ENCODE measurements around the gene RFX4. TPM values are rescaled to one million over a fixed set of nuclear protein-coding genes. Genes with fewer than 3 reads are reported as not detected.

Gene RFX4
- total and polyA plus RNA-seq, 10 of the 15 experiments (the other 5 are each of a cell fraction or from before 2014, with no cell fraction given) = 0.02 to 0.23 TPM; not detected in 8

DNA sequence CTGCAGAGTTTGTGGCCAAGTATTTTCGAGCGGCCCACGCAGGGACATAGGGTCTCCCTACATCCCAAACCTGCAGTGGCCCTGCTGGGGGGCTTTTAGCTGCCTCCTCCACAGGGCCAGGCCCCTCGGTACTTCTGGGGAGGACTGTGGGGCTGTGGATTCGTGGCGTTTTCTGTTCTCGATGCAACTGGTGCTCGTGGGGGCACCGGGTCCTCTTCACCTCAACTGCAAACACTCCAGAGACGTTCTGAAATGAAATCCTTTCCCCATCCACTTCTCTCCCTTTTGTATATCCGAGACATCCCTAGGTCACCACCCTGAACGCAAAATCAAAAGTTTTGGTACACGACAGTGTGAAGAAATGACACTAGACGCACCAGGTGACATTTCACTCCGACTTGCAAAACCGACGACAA is 2.3 kb downstream of the RFX4 start:
- ATAC-seq (no peak), DNase-seq (ENCODE audit: low read depth, low spot score) (no peak), FAIRE-seq (no peak)
- H2AFZ ChIP-seq (ENCODE audit: control insufficient read depth, low read depth, low read length) = no peak overlapping the region
- in situ Hi-C loops (cut with MboI) = no loop called here
- ChIA-PET SMC1A (ENCODE audit: uncharacterized antibody, unreplicated experiment) (no interaction called here), RAD21 (ENCODE audit: unreplicated experiment) (no interaction called here), POLR2A (no interaction called here), CTCF (no interaction called here)
- intact Hi-C loops (cut with micrococcal nuclease; ENCODE audit: unreplicated experiment) = no loop called here
- no peak overlapping the region for H3K9ac ChIP-seq (ENCODE audit: control insufficient read depth, insufficient read depth, low read length)
- H3K36me3 ChIP-seq (ENCODE audit: control insufficient read depth in 2 of 2, insufficient read depth in 2 of 2, low read length in 1 of 2) = no peaks in the 10 kb centered on the region
- H3K79me2 ChIP-seq (ENCODE audit: control insufficient read depth, insufficient read depth, low read length) = no peaks in the 10 kb centered on the region
- no peaks in the 10 kb centered on the region for H4K20me1 ChIP-seq (ENCODE audit: control insufficient read depth, insufficient read depth)
- no peak overlapping the region for H3K27ac ChIP-seq (ENCODE audit: control insufficient read depth, insufficient read depth)
- no peak overlapping the region for H3K4me3 ChIP-seq
- 11% methylated on average over 17 of the region's 17 CpGs for WGBS (ENCODE audit: insufficient coverage, insufficient replicate concordance, low lambda C conversion rate, missing lambda C conversion rate)
- no TSS peak for BruUV-seq (replicated peaks)
- no peaks in the 10 kb centered on the region for H3K4me1 ChIP-seq (ENCODE audit: control insufficient read depth, insufficient read depth, low read length)
- H3K27me3 ChIP-seq (replicated peaks in 1 of 2; ENCODE audit: control insufficient read depth in 2 of 2, insufficient read depth in 2 of 2, low read length in 1 of 2) = peaks cover 13 to 17% of the 10 kb centered on the region in 2 experiments
- no peak overlapping the region for H3K4me2 ChIP-seq (ENCODE audit: control insufficient read depth, insufficient read depth)
- no peaks in the 10 kb centered on the region for H3K9me3 ChIP-seq (replicated peaks; ENCODE audit: control insufficient read depth, insufficient read depth, low read length)
- TF ChIP-seq, protein P1, sequence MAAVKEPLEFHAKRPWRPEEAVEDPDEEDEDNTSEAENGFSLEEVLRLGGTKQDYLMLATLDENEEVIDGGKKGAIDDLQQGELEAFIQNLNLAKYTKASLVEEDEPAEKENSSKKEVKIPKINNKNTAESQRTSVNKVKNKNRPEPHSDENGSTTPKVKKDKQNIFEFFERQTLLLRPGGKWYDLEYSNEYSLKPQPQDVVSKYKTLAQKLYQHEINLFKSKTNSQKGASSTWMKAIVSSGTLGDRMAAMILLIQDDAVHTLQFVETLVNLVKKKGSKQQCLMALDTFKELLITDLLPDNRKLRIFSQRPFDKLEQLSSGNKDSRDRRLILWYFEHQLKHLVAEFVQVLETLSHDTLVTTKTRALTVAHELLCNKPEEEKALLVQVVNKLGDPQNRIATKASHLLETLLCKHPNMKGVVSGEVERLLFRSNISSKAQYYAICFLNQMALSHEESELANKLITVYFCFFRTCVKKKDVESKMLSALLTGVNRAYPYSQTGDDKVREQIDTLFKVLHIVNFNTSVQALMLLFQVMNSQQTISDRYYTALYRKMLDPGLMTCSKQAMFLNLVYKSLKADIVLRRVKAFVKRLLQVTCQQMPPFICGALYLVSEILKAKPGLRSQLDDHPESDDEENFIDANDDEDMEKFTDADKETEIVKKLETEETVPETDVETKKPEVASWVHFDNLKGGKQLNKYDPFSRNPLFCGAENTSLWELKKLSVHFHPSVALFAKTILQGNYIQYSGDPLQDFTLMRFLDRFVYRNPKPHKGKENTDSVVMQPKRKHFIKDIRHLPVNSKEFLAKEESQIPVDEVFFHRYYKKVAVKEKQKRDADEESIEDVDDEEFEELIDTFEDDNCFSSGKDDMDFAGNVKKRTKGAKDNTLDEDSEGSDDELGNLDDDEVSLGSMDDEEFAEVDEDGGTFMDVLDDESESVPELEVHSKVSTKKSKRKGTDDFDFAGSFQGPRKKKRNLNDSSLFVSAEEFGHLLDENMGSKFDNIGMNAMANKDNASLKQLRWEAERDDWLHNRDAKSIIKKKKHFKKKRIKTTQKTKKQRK (IDR thresholded peaks at IDR 0.05; ENCODE audit: low read depth, low read length) = no peak
- TF ChIP-seq IRF5 (IDR thresholded peaks at IDR 0.05; ENCODE audit: borderline replicate concordance) (no peak), CBX5 (IDR thresholded peaks at IDR 0.05; ENCODE audit: low read depth) (no peak), ZNF274 (IDR thresholded peaks at IDR 0.05; ENCODE audit: insufficient read depth, insufficient read length) (no peak), YBX1 (IDR thresholded peaks at IDR 0.05) (no peak), PBX3 (IDR thresholded peaks at IDR 0.05; ENCODE audit: insufficient replicate concordance, low read depth, low read length) (no peak), EP300 (IDR thresholded peaks at IDR 0.05; ENCODE audit: borderline replicate concordance in 1 of 2, control insufficient read depth in 1 of 2, low read depth in 2 of 2, low read length in 2 of 2) (no peak), BACH1 (IDR thresholded peaks at IDR 0.05; ENCODE audit: borderline replicate concordance) (no peak), TAF1 (IDR thresholded peaks at IDR 0.05; ENCODE audit: borderline replicate concordance, low read depth, low read length) (no peak), FOS (IDR thresholded peaks at IDR 0.05; ENCODE audit: borderline replicate concordance, extremely low read depth, insufficient read length) (no peak), IKZF2 (IDR thresholded peaks at IDR 0.05) (no peak), EGR1 (IDR thresholded peaks at IDR 0.05; ENCODE audit: borderline replicate concordance in 1 of 2, low read depth in 2 of 2, low read length in 2 of 2) (no peak), MYC (IDR thresholded peaks at IDR 0.05; ENCODE audit: insufficient read depth, insufficient read length, insufficient replicate concordance, low read length, severe bottlenecking) (no peak), E2F8 (IDR thresholded peaks at IDR 0.05; ENCODE audit: low read depth, partially characterized antibody) (no peak), GATAD2B (conservative IDR thresholded peaks at IDR 0.05; ENCODE audit: low read depth) (no peak)

All from GM12878 (cell line).